ENCODE results near the gene MAML1. TPM values are rescaled to one million over a fixed set of nuclear protein-coding genes. Genes with fewer than 3 reads are reported as not detected.

MAML1 gene
- total RNA-seq, 1 donor from 2014 or later, result 42.6 TPM

DNA sequence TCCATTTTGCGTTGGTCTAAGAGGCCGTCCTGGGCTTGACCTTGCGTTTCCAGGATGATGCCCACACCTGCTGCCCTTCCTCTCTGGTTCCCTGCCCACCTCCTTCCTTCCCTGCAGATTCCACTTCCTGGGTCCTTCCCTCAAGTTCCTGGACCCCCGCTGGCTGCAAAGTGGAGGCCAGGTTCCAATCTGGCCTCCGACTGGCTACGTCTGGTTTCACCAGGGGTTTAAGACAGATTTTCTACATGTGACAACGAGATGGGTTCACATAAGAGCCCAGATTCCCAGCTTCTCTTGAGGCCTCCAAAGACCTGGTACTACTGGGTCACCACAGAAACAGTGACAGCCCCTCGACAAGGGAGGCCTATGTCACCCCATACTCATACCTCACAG lies 71.9 kb downstream of the MAML1 start:
- no peak for DNase-seq (ENCODE audit: extremely low spot score, unreplicated experiment)
- TF ChIP-seq, protein P1, sequence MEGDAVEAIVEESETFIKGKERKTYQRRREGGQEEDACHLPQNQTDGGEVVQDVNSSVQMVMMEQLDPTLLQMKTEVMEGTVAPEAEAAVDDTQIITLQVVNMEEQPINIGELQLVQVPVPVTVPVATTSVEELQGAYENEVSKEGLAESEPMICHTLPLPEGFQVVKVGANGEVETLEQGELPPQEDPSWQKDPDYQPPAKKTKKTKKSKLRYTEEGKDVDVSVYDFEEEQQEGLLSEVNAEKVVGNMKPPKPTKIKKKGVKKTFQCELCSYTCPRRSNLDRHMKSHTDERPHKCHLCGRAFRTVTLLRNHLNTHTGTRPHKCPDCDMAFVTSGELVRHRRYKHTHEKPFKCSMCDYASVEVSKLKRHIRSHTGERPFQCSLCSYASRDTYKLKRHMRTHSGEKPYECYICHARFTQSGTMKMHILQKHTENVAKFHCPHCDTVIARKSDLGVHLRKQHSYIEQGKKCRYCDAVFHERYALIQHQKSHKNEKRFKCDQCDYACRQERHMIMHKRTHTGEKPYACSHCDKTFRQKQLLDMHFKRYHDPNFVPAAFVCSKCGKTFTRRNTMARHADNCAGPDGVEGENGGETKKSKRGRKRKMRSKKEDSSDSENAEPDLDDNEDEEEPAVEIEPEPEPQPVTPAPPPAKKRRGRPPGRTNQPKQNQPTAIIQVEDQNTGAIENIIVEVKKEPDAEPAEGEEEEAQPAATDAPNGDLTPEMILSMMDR (conservative IDR thresholded peaks at IDR 0.05), result no peak
- Mint-ChIP-seq H3K4me3 (peak overlapping the region; percentile 90), H3K4me1 (ENCODE audit: unreplicated experiment) (peaks cover 22% of the 10 kb centered on the region), H3K27ac (peak overlapping the region; percentile 82), H3K27me3 (no peaks in the 10 kb centered on the region), H3K9me3 (no peaks in the 10 kb centered on the region), H3K36me3 (peaks cover 5% of the 10 kb centered on the region)

DNA sequence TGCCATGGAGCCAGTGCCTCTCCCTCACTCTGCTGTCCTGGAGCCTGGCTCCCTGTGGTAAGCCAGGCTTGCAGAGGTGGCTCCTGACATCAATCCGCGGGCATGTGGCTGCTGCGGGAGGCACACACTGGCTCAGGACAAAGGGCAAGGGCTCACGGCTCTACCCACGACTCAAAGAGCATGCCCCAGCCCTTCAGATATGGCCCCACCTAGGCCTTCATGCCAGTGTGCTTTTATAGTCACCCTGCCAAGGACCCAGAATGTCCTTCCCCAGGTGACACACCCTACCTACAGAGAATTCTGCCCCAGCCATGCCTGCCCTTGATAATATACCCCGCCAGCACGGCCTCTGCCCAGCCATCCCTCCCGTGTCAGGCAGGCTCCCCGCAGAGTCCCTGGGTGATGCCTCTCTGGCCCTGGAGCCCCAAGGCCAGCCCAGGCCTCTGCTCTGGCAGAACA lies 72.5 kb downstream of the MAML1 start:
- peak overlapping the region; percentile 82 for H3K27ac Mint-ChIP-seq

DNA sequence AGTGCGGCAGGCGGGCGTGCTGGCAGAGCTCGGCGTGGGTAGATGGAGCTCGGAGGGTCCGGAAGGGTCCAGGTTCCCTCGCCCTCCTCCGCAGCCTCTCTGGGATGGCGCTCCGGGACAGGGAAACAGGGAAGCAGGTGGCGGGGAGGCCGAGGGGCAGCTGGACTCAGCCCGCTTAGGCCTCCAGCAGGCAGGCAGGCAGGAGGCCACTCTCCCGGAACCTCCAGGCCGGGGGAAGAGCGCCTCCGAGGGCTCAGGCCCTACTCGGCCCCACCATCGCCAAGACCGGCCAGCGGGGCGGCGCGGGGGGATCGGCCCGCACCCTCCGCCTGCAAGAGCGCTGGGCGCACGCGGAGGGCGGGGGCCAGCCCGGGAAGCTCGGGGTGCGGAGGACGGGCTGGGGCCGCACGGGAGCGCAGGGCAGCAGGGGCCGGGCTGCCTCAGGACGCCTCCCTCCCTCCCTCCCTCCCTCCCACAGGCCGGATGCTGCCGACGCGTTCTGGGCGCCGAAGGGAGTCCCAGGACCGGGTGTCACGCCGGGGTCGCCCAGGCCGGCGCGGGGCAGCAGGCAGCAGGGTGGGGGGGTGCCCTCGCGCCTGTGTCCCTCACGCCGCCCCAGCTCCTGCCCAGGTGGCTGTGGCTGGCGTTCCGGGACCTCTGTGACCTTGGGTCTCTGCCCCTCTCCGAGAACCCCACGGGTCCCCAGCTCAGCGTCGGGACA lies 73.1 kb downstream of the MAML1 start:
- DNase-seq (ENCODE audit: extremely low spot score, unreplicated experiment), result no peak
- peaks cover 22% of the 10 kb centered on the region for H3K4me1 Mint-ChIP-seq (ENCODE audit: unreplicated experiment)
- TF ChIP-seq, protein P1 (conservative IDR thresholded peaks at IDR 0.05), result no peak
- no peaks in the 10 kb centered on the region for H3K9me3 Mint-ChIP-seq
- no peaks in the 10 kb centered on the region for H3K27me3 Mint-ChIP-seq
- peak overlapping the region; percentile 90 for H3K4me3 Mint-ChIP-seq
- H3K27ac Mint-ChIP-seq, result peak overlapping the region; percentile 82
- peaks cover 4% of the 10 kb centered on the region for H3K36me3 Mint-ChIP-seq

More for the DNA sequence above, 72.5 kb downstream of the MAML1 start:
- TF ChIP-seq, protein P1 (conservative IDR thresholded peaks at IDR 0.05), result no peak
- DNase-seq (ENCODE audit: extremely low spot score, unreplicated experiment), result no peak
- Mint-ChIP-seq H3K36me3 (peaks cover 4% of the 10 kb centered on the region), H3K27me3 (no peaks in the 10 kb centered on the region), H3K9me3 (no peaks in the 10 kb centered on the region), H3K4me1 (ENCODE audit: unreplicated experiment) (peaks cover 22% of the 10 kb centered on the region), H3K4me3 (peak overlapping the region; percentile 90)

DNA sequence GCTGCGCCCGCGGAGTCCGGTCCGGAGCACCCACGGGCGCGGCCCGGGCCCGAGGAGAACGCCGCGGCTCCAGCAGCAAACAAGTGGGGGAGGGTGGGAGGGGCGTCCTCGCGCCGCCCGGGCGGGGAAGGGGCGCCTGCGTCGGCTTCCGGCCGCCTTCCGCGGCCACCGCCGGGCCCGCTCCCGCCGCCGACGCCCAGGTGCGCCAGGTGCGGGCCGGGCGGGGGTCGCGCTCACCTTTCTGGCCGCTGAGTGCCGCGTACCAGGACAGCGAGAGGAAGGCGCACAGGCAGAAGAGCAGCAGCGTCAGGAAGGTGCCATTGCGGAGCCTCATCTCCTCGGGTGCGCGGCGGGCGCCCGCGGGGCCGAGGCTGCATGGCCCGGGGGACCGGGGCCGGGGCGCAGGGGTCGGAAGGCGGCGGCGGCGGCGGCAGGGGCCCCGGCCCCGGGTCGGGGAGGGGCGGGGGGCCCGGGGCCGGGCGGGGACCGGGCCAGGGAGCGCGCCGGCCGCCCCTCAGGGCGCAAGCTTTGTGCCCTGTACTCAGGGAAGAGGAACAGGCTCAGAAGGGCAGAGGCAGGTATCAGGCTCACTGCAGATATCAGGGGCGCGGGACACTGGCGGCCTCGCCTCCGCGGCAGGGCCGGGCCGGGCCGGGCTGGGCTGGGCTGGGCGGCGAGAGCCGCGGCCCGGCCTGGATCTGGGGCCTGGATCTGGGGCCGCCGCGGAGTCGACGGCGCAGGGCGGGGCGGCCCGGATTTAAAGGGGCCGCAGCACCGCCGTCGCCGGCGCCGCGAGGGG lies 73.8 kb downstream of the MAML1 start, which contains the start of gene MGAT4B:
Gene MGAT4B (minus strand): TSS at position 617 of the 799 bp plus-strand sequence. CDS start 283 bp downstream, at position 334.
- Mint-ChIP-seq H3K36me3 (peaks cover 4% of the 10 kb centered on the region), H3K4me1 (ENCODE audit: unreplicated experiment) (peaks cover 22% of the 10 kb centered on the region), H3K27ac (peak within 1 kb of the TSS; percentile 36), H3K9me3 (no peaks in the 10 kb centered on the region), H3K27me3 (no peaks in the 10 kb centered on the region), H3K4me3 (peak within 1 kb of the TSS; percentile 80)
- no peak for DNase-seq (ENCODE audit: extremely low spot score, unreplicated experiment)
- TF ChIP-seq, protein P1 (conservative IDR thresholded peaks at IDR 0.05), result no peak

DNA sequence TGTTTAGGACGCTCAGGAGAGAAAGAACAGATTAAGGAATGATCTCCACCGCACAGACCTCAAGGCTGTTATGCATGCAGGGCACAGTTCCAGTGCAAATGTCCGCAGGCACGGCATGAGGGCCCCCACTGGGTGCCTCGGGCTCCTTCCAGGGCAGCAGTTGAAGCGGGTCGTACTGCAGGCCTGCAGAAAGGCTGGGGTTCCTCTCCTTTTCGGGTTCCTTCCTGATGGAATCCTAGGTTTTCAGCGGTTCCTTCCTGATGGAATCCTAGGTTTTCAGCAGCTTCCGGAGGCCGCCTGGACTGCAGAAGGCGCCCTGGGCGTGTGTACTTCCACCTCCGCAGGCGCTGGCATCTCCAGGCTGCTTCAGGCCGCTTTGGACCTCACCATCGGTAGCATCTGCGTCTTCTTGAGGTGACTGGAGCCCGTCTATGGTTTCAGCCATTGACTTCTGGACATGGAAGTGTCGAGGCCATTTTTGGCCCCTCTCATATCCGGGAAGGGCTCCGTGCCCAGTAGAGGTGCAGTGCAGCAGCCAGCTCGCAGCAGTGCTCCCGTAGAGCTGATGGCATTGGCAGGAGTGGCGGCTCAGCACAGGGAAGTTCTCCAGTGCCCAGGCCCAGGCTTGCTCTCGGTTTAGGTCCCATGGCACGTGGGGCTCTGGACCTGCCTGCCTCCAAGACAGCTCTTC lies 79.7 kb downstream of the MAML1 start:
- H3K4me3 Mint-ChIP-seq, result no peak overlapping the region
- H3K27me3 Mint-ChIP-seq, result no peaks in the 10 kb centered on the region
- no peak for DNase-seq (ENCODE audit: extremely low spot score, unreplicated experiment)
- H3K4me1 Mint-ChIP-seq (ENCODE audit: unreplicated experiment), result peaks cover 3% of the 10 kb centered on the region
- peaks cover 9% of the 10 kb centered on the region for H3K36me3 Mint-ChIP-seq
- TF ChIP-seq, protein P1 (conservative IDR thresholded peaks at IDR 0.05), result no peak
- no peak overlapping the region for H3K27ac Mint-ChIP-seq
- H3K9me3 Mint-ChIP-seq, result no peaks in the 10 kb centered on the region

All from type B pancreatic cell (in vitro differentiated cells).